Endothelial cell of umbilical vein (primary cell): ENCODE results near the gene PIGQ. TPM values are rescaled to one million over a fixed set of nuclear protein-coding genes. Genes with fewer than 3 reads are reported as not detected.

Source experiments
- BruUV-seq: library from RNA; stranded (reverse); fragments of 400-500 nt; replicated peaks from 2 replicates; lab custom pipeline; 2021; lab: Mats Ljungman, UMichigan
- CTCF ChIA-PET: fragments of 300-600, 350-600 bp; sonication (Branson Sonifier 250); formaldehyde crosslinking; loops from one replicate; lab custom pipeline; 2021; ENCODE audit warnings: antibody characterized with exemption, inconsistent platforms; lab: Charles Lee
- POLR2A ChIA-PET: fragments of 300-600, 350-600 bp; sonication (Branson Sonifier 250); formaldehyde crosslinking; loops from one replicate; lab custom pipeline; 2021; ENCODE audit warnings: antibody characterized with exemption, inconsistent platforms; lab: Charles Lee
- DNase-seq: peaks from one replicate; pipeline ENCODE4 v3.0.0-alpha.2; 2011; ENCODE audit warnings: low read depth, low spot score
- FAIRE-seq: peaks from 2 replicates; lab custom pipeline; 2011; peaks lifted over from hg19 to GRCh38; lab: Jason Lieb, UNC
- H2AFZ ChIP-seq: 2 replicates; pipeline ENCODE4 v1.6.0; 2012; ENCODE audit warnings: low read depth, low read length, control low read depth, inconsistent platforms
- H3K27ac ChIP-seq: 2 replicates; pipeline ENCODE4 v1.5.1; 2011; ENCODE audit warnings: low read depth, mild to moderate bottlenecking, control low read depth, low read length, moderate library complexity; ENCODE audit not compliant: insufficient read depth
- H3K27me3 ChIP-seq, 2 experiments: 2 replicates each; pipeline versions ENCODE4 v1.6.0 to v1.6.1; 2011; ENCODE audit warnings: low read length in 2 of 2, mixed read lengths in 1 of 2; ENCODE audit not compliant: control insufficient read depth in 2 of 2, insufficient read depth in 2 of 2
- H3K36me3 ChIP-seq, 2 experiments: 2 replicates in 1 of 2; 3 replicates in 1 of 2; pipeline ENCODE4 v1.5.1; 2011; ENCODE audit warnings: low read length in 2 of 2, mild to moderate bottlenecking in 1 of 2, moderate library complexity in 1 of 2; ENCODE audit not compliant: control insufficient read depth in 2 of 2, insufficient read depth in 2 of 2; ENCODE audit errors: extremely low read depth in 1 of 2
- H3K4me1 ChIP-seq: 3 replicates; pipeline ENCODE4 v1.5.1; 2011; ENCODE audit warnings: mild to moderate bottlenecking, low read length; ENCODE audit not compliant: control insufficient read depth, insufficient read depth; ENCODE audit errors: extremely low read depth
- H3K4me2 ChIP-seq: 2 replicates; pipeline ENCODE4 v1.6.1; 2011; ENCODE audit warnings: low read length, control low read depth, mixed read lengths; ENCODE audit not compliant: insufficient read depth
- H3K4me3 ChIP-seq, 3 experiments: fragments of 200-600 bp in 1 of 3; sonication (generic), shearing (Covaris generic) in 1 of 3; replicated peaks in 1 of 3; 2 replicates each; pipeline ENCODE4 v1.5.1; 2011 to 2016; ENCODE audit warnings: control low read depth in 3 of 3, low read length in 3 of 3, mild to moderate bottlenecking in 2 of 3, inconsistent platforms in 1 of 3, low read depth in 1 of 3, moderate library complexity in 1 of 3; ENCODE audit not compliant: insufficient read depth in 1 of 3
- H3K79me2 ChIP-seq: 2 replicates; pipeline ENCODE4 v1.6.0; 2012; ENCODE audit warnings: low read length, inconsistent platforms; ENCODE audit not compliant: control insufficient read depth, insufficient read depth
- H3K9ac ChIP-seq: replicated peaks from 2 replicates; pipeline ENCODE3; 2011; ENCODE audit warnings: low read length, control low read depth; ENCODE audit not compliant: insufficient read depth; ENCODE audit errors: extremely low read depth
- H3K9me1 ChIP-seq: replicated peaks from 3 replicates; pipeline ENCODE4 v1.6.0; 2011; ENCODE audit warnings: mild to moderate bottlenecking, low read length; ENCODE audit not compliant: control insufficient read depth, insufficient read depth; ENCODE audit errors: extremely low read depth
- H3K9me3 ChIP-seq: replicated peaks from 2 replicates; pipeline ENCODE4 v1.5.1; 2012; ENCODE audit warnings: low read length, inconsistent platforms; ENCODE audit not compliant: control insufficient read depth, insufficient read depth
- H4K20me1 ChIP-seq: replicated peaks from 2 replicates; pipeline ENCODE3; 2011; ENCODE audit warnings: mild to moderate bottlenecking, low read length; ENCODE audit not compliant: control insufficient read depth, insufficient read depth; ENCODE audit errors: extremely low read depth
- CTCF ChIP-seq, 2 donors: IDR thresholded peaks; 1 replicate in 1 of 2; 2 replicates in 1 of 2; pipeline ENCODE4 v1.5.1; 2011; ENCODE audit warnings: low read length in 2 of 2, mild to moderate bottlenecking in 2 of 2, moderate library complexity in 2 of 2, control low read depth in 1 of 2, inconsistent platforms in 1 of 2, low read depth in 1 of 2; ENCODE audit not compliant: insufficient read depth in 1 of 2; ENCODE audit errors: extremely low read depth in 1 of 2
- EZH2 ChIP-seq: IDR thresholded peaks from 2 replicates; pipeline ENCODE4 v1.6.1; 2012; ENCODE audit warnings: borderline replicate concordance, low read depth, mild to moderate bottlenecking, moderate library complexity, low read length, inconsistent platforms; ENCODE audit not compliant: severe bottlenecking
- FOS ChIP-seq: IDR thresholded peaks from 2 replicates; pipeline ENCODE4 v1.6.1; 2011; ENCODE audit warnings: mild to moderate bottlenecking, low read length, moderate library complexity, borderline replicate concordance; ENCODE audit not compliant: insufficient read depth
- GATA2 ChIP-seq: IDR thresholded peaks from 2 replicates; pipeline ENCODE4 v1.7.0; 2011; ENCODE audit warnings: low read depth, mild to moderate bottlenecking, moderate library complexity, mixed read lengths, low read length; ENCODE audit not compliant: insufficient read length, insufficient read depth
- JUN ChIP-seq: IDR thresholded peaks from 2 replicates; pipeline ENCODE4 v1.6.1; 2011; ENCODE audit warnings: borderline replicate concordance, low read depth; ENCODE audit not compliant: insufficient read length, insufficient read depth
- MAX ChIP-seq: IDR thresholded peaks from 2 replicates; pipeline ENCODE4 v1.6.1; 2011; ENCODE audit not compliant: insufficient read depth, insufficient read length
- MYC ChIP-seq: IDR thresholded peaks from one replicate; pipeline ENCODE4 v1.6.1; 2011; ENCODE audit warnings: mild to moderate bottlenecking, low read depth, low read length
- POLR2A ChIP-seq: IDR thresholded peaks from 2 replicates; pipeline ENCODE4 v1.6.1; 2012; ENCODE audit warnings: low read depth, mild to moderate bottlenecking, control low read depth, low read length
- POLR2AphosphoS5 ChIP-seq: IDR thresholded peaks from 2 replicates; pipeline ENCODE4 v1.6.1; 2012; ENCODE audit warnings: low read depth, mild to moderate bottlenecking, control low read depth, low read length, moderate library complexity; ENCODE audit not compliant: insufficient read depth
- dilution Hi-C: fragments of 300-500 bp; cut with MboI; formaldehyde crosslinking; loops from one replicate; pipeline ENCODE4 v1.15.0; 2019; ENCODE audit warnings: low sequenced_read_pairs; ENCODE audit not compliant: extremely low pct_ligation_motif_present
- intact Hi-C: fragments of 100-400 bp; cut with micrococcal nuclease; formaldehyde crosslinking; loops from one replicate; pipeline ENCODE4 v1.10.0; 2022
- polyA plus RNA-seq, 4 experiments: library from polyadenylated mRNA; depleted of rRNA in 3 of 4; stranded (reverse) in 3 of 4; unstranded in 1 of 4; fragments of >200 nt; gene quantifications; 2 replicates each; pipeline versions ENCODE4 v1.2.1 to v1.2.3, GENCODE V29; 2011 to 2012; ENCODE audit warnings: missing spikeins in 1 of 4
- total RNA-seq: library from RNA; stranded (reverse); gene quantifications from 2 replicates; pipeline ENCODE4 v1.2.3, GENCODE V29; 2021

Gene PIGQ
- total and polyA plus RNA-seq, 2 donors (not counting 3 experiments of a cell fraction or from before 2014, with no cell fraction given): 66.9 to 67.7 TPM

- Histone ChIP-seq H3K79me2 (no peaks in the 10 kb centered on the region), H3K36me3 (no peaks in the 10 kb centered on the region), H4K20me1 (no peaks in the 10 kb centered on the region), H3K4me1 (peaks cover 2% of the 10 kb centered on the region), H3K4me3 (no peak overlapping the region), H3K9ac (no peak overlapping the region), H2AFZ (no peak overlapping the region), H3K27ac (no peak overlapping the region), H3K4me2 (no peak overlapping the region), H3K9me1 (no peaks in the 10 kb centered on the region), H3K9me3 (no peaks in the 10 kb centered on the region), H3K27me3 (no peaks in the 10 kb centered on the region)
- ChIA-PET CTCF (interaction anchor here (1.4 to 1.6 kb wide), 2 partner anchors 9 to 56 kb away, joined by 4 read pairs; partner anchors contain the start of gene METTL26), POLR2A (no interaction called here)
- no peak for FAIRE-seq
- TF ChIP-seq POLR2AphosphoS5 (no peak), FOS (no peak), MAX (no peak), POLR2A (no peak), GATA2 (no peak), JUN (no peak), EZH2 (no peak)
- intact Hi-C loops: no loop called here
- DNase-seq: no peak
- dilution Hi-C loops: no loop called here
- no TSS peak for BruUV-seq
These were observed 11.3 kb downstream of the PIGQ start for GRCh38 chr16:580946-581498.

- H3K9me1 ChIP-seq: no peaks in the 10 kb centered on the region
- H3K27ac ChIP-seq: no peak overlapping the region
- no peak overlapping the region for H3K9ac ChIP-seq
- no TSS peak for BruUV-seq
- dilution Hi-C loops (no loop called here), intact Hi-C loops (no loop called here)
- H2AFZ ChIP-seq: no peak overlapping the region
- CTCF ChIA-PET: no interaction called here
- H3K4me3 ChIP-seq: no peak overlapping the region
- no peaks in the 10 kb centered on the region for H3K9me3 ChIP-seq
- TF ChIP-seq POLR2A (no peak), CTCF (IDR thresholded peaks at IDR 0.05; ENCODE audit: extremely low read depth in 1 of 2, insufficient read depth in 1 of 2, low read depth in 1 of 2, low read length in 2 of 2) (no peak), GATA2 (no peak), POLR2AphosphoS5 (no peak), JUN (no peak), MAX (no peak), EZH2 (no peak), MYC (no peak), FOS (no peak)
- H3K36me3 ChIP-seq: no peaks in the 10 kb centered on the region
- DNase-seq (no peak), FAIRE-seq (no peak)
- no peaks in the 10 kb centered on the region for H4K20me1 ChIP-seq
- H3K27me3 ChIP-seq: no peaks in the 10 kb centered on the region
- no peak overlapping the region for H3K4me2 ChIP-seq
- H3K79me2 ChIP-seq: no peaks in the 10 kb centered on the region
- H3K4me1 ChIP-seq: no peaks in the 10 kb centered on the region
- POLR2A ChIA-PET: no interaction called here
These were observed 12.4 kb downstream of the PIGQ start for GRCh38 chr16:582218-582613.
